ENCODE data around the gene PFKL.
"Not testable (repeated sequence)": the region's sequence is repeated elsewhere in the genome, so short reads cannot be mapped to it uniquely, and the experiment has no call there.

PFKL gene

GRCh38 chr21:44329971-44330681 is 30.3 kb downstream of the PFKL start:
- DNase-seq: no peak

DNA sequence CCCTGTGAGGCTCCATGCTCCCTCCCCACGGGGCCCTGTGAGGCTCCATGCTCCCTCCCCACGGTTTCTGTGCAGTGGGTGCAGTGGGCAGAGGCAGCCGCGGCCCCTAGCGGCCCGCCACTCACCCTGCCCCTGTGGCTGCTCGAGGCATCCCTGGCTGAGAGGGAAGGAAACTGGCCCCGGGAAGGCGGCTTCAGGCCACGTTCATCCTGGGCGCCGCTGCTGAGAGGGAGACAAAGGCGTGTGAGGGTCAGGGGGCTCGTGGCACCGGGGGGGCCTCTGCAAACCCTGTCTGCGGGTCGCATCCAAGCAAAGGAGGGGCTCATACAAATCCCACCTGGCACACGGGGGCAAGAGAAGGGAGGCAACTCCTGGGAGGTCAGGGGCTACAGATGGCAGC is 30.8 kb downstream of the PFKL start:
- no peak for DNase-seq

DNA sequence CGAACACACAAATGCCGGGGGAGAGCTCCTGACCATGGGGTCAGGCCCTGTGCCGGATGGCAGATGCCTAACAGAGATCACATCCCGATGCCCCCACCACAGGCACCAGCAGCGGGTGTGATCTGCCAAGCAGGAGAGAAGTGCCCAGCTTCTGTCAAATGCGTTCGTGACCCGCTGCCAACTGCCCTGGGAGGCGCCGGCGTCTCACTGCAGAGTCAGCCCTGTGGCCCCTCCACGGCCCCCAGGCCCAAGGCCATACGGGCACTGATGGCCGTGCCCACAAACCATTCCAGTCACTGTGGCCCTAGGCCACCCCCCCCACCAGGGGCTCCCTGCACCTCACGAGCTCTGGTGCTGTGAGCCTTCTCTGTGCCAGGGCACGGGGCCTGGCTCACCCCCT is 31.4 kb downstream of the PFKL start:
- no peak for DNase-seq

DNA sequence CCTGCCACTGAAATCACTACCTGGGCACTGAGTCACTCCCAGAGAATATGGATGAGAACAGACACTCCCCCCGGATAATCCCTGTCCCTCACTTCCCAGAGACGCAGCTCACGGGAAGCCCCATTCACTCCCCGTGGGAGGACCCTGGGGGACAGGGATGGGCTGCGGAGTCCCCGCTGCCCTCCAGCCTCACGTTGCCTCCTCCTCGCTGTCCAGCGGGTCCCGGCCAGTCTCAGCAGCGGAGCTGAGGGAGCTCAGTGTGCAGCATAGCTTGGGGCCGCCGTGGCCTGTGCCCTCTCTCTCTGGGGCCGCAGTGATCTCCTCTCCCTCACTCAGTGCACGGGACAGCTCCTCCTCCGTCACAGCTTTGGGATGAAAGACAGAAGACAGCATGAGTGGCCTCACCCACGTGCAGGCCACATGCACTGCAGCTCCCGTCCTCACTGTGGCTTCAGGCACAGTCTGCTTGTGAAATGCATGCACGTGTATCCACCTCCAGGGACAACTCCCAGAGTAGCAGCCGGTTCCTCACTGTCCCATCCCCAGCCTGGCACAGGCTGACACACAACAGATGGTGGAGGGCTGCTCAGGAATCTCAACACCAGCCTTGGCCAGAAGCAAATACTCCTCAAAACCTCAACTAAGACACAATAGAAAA is 31.9 kb downstream of the PFKL start:
- no peak for DNase-seq

- DNase-seq: no peak
These were observed 32.5 kb downstream of the PFKL start for GRCh38 chr21:44332383-44332782.

DNA sequence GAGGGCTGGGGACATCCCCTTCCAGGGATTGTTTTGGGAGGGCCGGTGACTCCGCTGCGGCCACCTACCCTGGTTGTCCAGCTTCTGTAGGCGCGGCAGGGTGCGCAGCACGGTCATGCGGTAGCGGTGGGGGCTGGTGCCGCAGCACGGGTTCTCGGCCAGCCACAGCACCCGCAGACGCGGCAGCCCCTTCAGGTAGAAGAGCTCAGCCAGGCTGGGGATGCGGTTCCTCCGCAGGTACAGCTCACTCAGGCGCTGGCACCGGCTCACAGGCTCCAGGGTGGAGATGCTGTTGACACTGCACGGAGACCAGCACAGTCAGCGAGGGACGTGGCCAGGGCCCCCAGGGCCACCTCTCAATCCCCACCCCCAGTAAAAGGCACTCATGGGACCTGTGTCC is 33.1 kb downstream of the PFKL start:
- no peak for DNase-seq

DNA sequence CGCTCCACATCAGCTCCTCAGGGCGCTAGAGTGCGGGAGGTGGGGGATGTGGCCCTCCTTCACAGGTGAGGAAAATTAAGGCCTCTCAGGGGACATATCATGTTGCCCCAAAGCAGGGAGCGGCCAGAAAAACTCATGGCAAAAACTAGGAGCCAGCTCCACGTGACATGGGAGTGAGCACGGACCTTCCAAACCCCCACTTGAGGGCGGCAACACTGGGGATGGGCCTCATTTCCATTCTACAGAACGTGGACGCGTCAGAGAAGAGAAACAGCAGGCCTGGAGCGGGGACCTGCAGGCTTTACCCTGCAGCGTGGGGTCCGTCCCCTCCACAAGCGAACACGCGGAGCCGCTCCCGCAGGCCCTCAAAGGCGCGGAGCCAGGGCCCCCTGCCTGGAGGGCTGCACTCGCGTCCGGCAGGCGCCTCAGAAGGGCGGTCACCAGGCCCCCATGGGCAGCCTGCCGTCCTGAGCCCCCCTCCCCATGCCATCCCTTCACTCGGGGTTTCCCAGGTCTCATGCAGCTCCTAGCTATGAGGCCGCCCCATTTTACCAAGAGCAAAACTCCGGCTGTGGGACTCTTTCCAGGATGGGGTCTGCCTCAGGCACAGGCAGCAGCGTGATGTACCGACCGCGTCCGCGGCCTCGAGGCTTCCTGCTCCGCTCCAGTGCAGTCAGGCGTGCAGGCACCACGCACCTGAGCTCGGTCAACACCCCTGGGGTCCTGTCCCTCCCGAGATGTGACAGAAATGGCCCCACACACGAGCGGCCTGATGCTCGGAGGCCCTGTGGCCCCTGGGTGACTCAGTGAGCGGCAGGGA is 33.9 kb downstream of the PFKL start:
- DNase-seq: no peak

- DNase-seq: no peak
These were observed 34.6 kb downstream of the PFKL start for GRCh38 chr21:44334329-44335030.

- DNase-seq: no peak
These were observed 35.6 kb downstream of the PFKL start for GRCh38 chr21:44335266-44336059.

DNA sequence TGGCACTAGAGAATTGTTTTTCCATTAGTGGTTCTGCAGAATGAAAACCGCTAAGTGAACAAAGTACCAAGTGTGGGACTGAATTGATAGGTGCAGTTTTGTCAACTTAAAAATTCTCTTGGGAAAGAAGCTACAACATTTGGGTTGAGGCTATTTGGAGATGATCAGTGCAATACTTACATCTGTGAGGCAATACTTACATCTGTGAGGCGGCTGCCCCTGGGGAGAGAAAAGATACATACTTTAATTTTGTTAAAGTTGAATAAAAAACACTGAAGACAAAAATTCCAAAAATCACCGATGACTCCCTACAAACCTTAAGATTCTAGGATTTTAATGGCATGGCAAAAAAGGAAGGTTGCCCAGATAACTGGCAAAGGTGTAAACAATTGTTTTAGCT is 37.6 kb downstream of the PFKL start:
- DNase-seq: no peak

DNA sequence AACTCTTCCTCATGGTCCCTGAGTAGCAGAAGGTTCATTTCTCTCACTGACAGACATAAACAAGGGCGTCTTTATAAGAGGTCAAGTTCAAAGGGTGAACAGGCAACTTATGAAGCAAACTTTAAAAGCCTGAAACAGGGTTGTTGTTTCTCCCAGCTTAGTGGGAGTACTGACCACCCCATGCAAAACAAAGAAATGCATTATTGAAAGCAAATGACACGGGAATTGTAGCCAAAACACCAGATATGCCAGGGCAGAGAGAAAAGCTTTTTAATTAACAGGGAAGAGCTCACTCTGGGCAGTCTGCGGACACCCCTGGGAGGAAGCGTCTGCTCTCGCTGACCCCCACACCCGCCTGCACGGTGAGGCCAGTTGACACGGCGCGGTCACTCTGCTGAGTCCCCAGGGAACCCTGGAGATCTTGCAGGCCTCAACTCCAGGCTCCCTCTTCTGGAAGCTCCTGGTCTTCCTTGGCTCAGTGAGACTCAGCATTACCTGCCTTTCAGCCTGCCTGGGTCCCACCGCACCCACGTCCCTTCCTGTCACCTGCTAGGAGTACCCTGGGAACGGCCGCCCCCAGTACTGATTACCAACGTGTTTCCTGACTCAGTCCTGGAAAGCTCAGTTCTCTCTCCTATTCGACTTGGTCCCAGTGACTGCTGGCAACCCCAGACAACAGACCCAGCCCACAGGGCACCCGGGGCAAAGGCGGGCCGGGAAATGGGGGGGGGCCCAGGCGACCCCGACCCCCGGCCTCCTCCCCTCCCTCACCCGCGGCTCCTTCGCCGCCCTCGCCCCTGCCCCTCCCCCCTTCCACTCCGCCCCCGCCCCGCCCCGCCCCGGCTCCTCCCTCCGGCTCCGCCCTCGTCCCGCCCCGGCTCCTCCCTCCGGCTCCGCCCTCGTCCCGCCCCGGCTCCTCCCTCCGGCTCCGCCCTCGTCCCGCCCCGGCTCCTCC is 38.4 kb downstream of the PFKL start:
- peak; percentile 49 for DNase-seq

GRCh38 chr21:44338971-44339910 is 39.4 kb downstream of the PFKL start, which contains the start of gene CFAP410:
Gene CFAP410 (minus strand): TSS chr21:44339390. CDS start chr21:44339194, 196 bp downstream.
- DNase-seq: peak; percentile 79

- DNase-seq: not testable (repeated sequence)
These were observed 42.0 kb downstream of the PFKL start for GRCh38 chr21:44341726-44342458.

DNA sequence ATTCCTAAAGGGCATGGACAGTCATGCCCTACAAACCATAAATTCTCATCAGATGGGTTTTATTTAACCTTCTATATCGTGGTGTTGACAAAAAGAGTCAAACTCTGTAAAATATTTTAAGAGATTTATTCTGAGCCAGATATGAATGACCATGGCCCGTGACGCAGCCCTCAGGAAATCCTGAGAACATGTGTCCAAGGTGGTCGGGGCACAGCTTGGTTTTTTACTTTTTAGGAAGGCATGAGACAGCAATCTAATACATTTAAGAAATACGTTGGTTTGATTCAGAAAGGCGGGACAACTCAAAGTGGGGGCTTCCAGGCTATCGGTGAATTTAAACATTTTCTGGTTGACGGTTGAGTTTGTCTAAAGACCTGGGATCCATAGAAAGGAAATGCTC is 43.1 kb downstream of the PFKL start:
- not testable (repeated sequence) for DNase-seq

GRCh38 chr21:44344541-44345183 is 44.8 kb downstream of the PFKL start:
- DNase-seq: no peak

- DNase-seq: no peak
These were observed 45.6 kb downstream of the PFKL start for GRCh38 chr21:44345495-44345894.

- DNase-seq: no peak
These were observed 48.1 kb downstream of the PFKL start for GRCh38 chr21:44347911-44348451.

- DNase-seq: no peak
These were observed 49.0 kb downstream of the PFKL start for GRCh38 chr21:44348861-44349260.

Data from NCI-H748 treated with DMSO at 0.1 percent for 48 hours (cell line).